Mucosa of stomach (tissue), 1 donor: ENCODE results near the gene SLC7A10.

Experiments used
- H3K27me3 ChIP-seq: one replicate; pipeline ENCODE4 v1.7.0; 2013; ENCODE audit warnings: mild to moderate bottlenecking, low read length; ENCODE audit not compliant: control insufficient read depth, insufficient read depth
- H3K36me3 ChIP-seq: one replicate; pipeline ENCODE4 v1.7.0; 2013; ENCODE audit warnings: low read length; ENCODE audit not compliant: control insufficient read depth, insufficient read depth
- H3K4me1 ChIP-seq: one replicate; pipeline ENCODE4 v1.7.0; 2013; ENCODE audit warnings: mild to moderate bottlenecking, low read length; ENCODE audit not compliant: control insufficient read depth, insufficient read depth
- H3K4me3 ChIP-seq: one replicate; pipeline ENCODE4 v1.7.0; 2013; ENCODE audit warnings: low read length
- H3K9ac ChIP-seq: one replicate; pipeline ENCODE4 v1.7.0; 2013; ENCODE audit warnings: mild to moderate bottlenecking, low read length, moderate library complexity
- H3K9me3 ChIP-seq: one replicate; pipeline ENCODE4 v1.7.0; 2013; ENCODE audit warnings: mild to moderate bottlenecking, low read length, moderate library complexity; ENCODE audit not compliant: control insufficient read depth
- donor health status: Pancreatic carcinoma.

Gene SLC7A10

GRCh38 chr19:33264881-33265445, 39.3 kb upstream of the SLC7A10 start:
- no peak overlapping the region for H3K4me3 ChIP-seq
- H3K36me3 ChIP-seq: no peaks in the 10 kb centered on the region
- H3K9me3 ChIP-seq: no peaks in the 10 kb centered on the region
- no peak overlapping the region for H3K9ac ChIP-seq
- no peaks in the 10 kb centered on the region for H3K4me1 ChIP-seq
- no peaks in the 10 kb centered on the region for H3K27me3 ChIP-seq

- no peaks in the 10 kb centered on the region for H3K36me3 ChIP-seq
- H3K4me3 ChIP-seq: no peak overlapping the region
- no peaks in the 10 kb centered on the region for H3K4me1 ChIP-seq
- no peak overlapping the region for H3K9ac ChIP-seq
- no peaks in the 10 kb centered on the region for H3K9me3 ChIP-seq
- H3K27me3 ChIP-seq: no peaks in the 10 kb centered on the region
These were observed 37.8 kb upstream of the SLC7A10 start for GRCh38 chr19:33263325-33264023.

DNA sequence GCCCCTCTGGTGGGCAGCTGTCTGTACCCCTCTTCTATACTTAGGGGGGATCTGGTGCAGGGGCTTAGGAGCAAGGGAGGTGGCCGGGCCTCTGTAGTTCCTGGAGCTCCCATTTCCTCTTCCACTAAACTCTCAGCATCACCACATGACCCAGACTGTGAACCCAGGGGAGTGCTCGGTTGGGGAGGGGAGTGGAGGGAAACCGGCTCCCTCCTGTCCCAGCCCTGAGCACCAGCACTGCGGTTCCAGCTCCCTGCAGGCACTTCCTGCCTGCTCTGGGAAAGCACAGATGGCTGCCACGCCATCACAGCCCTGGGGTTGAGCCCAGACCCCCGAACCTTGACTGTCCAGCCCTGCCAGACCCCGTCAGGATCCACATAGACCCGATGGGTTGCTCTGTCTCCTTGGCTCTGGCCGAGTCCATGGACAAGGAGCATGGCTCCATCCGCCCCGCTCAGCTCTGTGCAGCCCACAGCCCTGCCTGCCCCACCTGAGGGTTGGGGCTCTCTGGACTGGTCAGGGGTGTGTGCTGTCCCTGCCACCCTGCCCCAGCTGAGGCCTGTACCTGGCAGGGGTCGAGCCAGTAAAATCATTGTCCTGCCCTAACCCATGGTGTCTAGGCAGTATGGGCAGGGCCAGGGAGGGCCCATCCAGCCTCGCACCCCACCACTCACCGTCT, 36.0 kb upstream of the SLC7A10 start:
- no peaks in the 10 kb centered on the region for H3K27me3 ChIP-seq
- no peak overlapping the region for H3K9ac ChIP-seq
- H3K9me3 ChIP-seq: no peaks in the 10 kb centered on the region
- no peaks in the 10 kb centered on the region for H3K4me1 ChIP-seq
- no peaks in the 10 kb centered on the region for H3K36me3 ChIP-seq
- H3K4me3 ChIP-seq: no peak overlapping the region

DNA sequence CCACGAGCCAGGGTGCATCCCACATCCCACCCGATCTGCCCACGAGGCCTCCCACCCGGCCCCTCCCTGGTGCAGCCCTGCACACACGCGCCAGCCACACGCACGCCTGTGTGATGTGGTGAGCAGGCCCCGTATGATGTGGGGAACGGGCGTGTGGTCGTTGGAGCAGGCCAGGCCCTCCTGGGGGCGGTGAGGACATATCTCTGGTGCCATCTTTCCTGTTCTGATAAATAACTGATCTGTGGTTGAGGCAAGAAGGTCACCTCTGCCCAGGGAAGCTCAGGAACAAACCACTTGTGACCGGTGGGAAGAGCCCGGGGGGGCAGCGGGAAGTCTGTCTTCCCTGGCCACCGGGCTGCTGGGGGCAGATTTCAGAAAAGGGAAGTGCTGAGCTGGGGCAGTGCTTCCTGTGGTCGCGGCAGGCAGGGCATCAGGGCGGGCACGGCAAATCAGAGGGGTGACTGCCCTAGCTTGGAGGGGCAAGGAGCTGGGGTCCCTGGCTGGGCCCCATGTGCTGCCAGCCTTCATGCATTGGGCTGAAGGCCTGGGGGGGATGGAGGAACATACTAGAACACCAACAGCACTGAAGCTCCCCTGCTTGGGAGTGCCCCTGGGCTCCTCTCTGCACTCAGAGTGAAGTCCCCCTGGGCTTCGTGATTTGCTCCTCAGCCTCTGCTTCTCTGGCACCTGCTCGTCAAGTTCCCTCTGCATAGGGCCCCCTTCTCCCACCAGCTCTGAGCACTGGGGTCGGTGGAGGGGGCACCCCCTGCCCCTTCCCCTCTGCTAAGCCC, 35.2 kb upstream of the SLC7A10 start:
- no peak overlapping the region for H3K9ac ChIP-seq
- H3K4me3 ChIP-seq: no peak overlapping the region
- no peaks in the 10 kb centered on the region for H3K4me1 ChIP-seq
- no peaks in the 10 kb centered on the region for H3K9me3 ChIP-seq
- H3K36me3 ChIP-seq: no peaks in the 10 kb centered on the region
- no peaks in the 10 kb centered on the region for H3K27me3 ChIP-seq

GRCh38 chr19:33259539-33259938, 33.9 kb upstream of the SLC7A10 start:
- no peaks in the 10 kb centered on the region for H3K36me3 ChIP-seq
- H3K9me3 ChIP-seq: no peaks in the 10 kb centered on the region
- H3K27me3 ChIP-seq: no peaks in the 10 kb centered on the region
- H3K4me3 ChIP-seq: no peak overlapping the region
- H3K9ac ChIP-seq: no peak overlapping the region
- no peaks in the 10 kb centered on the region for H3K4me1 ChIP-seq

GRCh38 chr19:33257828-33258227, 32.2 kb upstream of the SLC7A10 start:
- Histone ChIP-seq H3K4me1 (no peaks in the 10 kb centered on the region), H3K4me3 (no peak overlapping the region), H3K9ac (no peak overlapping the region), H3K27me3 (no peaks in the 10 kb centered on the region), H3K36me3 (no peaks in the 10 kb centered on the region), H3K9me3 (no peaks in the 10 kb centered on the region)

- Histone ChIP-seq H3K27me3 (no peaks in the 10 kb centered on the region), H3K36me3 (no peaks in the 10 kb centered on the region)
These were observed 30.6 kb upstream of the SLC7A10 start for GRCh38 chr19:33256261-33256660.

GRCh38 chr19:33255781-33256180, 30.1 kb upstream of the SLC7A10 start:
- Histone ChIP-seq H3K27me3 (no peaks in the 10 kb centered on the region), H3K36me3 (no peaks in the 10 kb centered on the region), H3K9ac (no peak overlapping the region), H3K9me3 (no peaks in the 10 kb centered on the region), H3K4me3 (no peak overlapping the region), H3K4me1 (no peaks in the 10 kb centered on the region)

More at GRCh38 chr19:33256261-33256660, 30.6 kb upstream of the SLC7A10 start:
- Histone ChIP-seq H3K9ac (no peak overlapping the region), H3K9me3 (no peaks in the 10 kb centered on the region), H3K4me3 (no peak overlapping the region), H3K4me1 (no peaks in the 10 kb centered on the region)

- no peaks in the 10 kb centered on the region for H3K9me3 ChIP-seq
- H3K4me1 ChIP-seq: no peaks in the 10 kb centered on the region
- no peaks in the 10 kb centered on the region for H3K27me3 ChIP-seq
- no peak overlapping the region for H3K4me3 ChIP-seq
- no peaks in the 10 kb centered on the region for H3K36me3 ChIP-seq
- H3K9ac ChIP-seq: no peak overlapping the region
These were observed 28.7 kb upstream of the SLC7A10 start for GRCh38 chr19:33254245-33254824.

GRCh38 chr19:33252971-33253370, 27.3 kb upstream of the SLC7A10 start:
- Histone ChIP-seq H3K27me3 (no peaks in the 10 kb centered on the region), H3K4me1 (no peaks in the 10 kb centered on the region), H3K4me3 (no peak overlapping the region)

DNA sequence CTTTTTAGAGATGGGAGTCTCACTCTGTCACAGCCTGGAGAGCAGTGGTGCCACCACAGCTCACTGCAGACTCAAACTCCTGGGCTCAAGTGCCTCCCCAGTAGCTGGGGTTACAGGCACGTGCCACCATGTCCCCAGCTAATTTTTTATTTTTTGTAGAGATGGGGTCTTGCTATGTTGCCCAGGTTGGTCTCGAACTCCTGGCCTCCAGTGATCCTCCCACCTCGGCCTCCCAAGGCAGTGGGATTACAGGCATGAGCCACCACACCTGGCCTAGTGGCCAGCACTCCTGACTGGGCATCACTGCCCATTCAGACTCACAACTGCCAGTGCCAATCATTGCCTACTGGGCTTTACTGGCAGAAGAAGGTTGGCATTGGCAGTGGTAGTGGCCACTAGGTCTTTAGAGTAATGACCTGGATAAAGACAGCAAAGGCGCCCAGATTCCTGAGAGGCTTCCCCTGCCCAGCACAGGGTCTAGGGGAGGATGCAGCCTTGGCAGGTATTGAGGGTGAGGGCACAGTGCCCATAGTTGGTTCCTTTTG, 26.8 kb upstream of the SLC7A10 start:
- Histone ChIP-seq H3K36me3 (no peaks in the 10 kb centered on the region), H3K27me3 (no peaks in the 10 kb centered on the region), H3K9me3 (no peaks in the 10 kb centered on the region), H3K4me1 (no peaks in the 10 kb centered on the region), H3K9ac (no peak overlapping the region), H3K4me3 (no peak overlapping the region)

More at GRCh38 chr19:33252971-33253370, 27.3 kb upstream of the SLC7A10 start:
- Histone ChIP-seq H3K36me3 (no peaks in the 10 kb centered on the region), H3K9me3 (no peaks in the 10 kb centered on the region), H3K9ac (no peak overlapping the region)
